GM18873 (cell line): Measurements from ENCODE around the gene TCF7.
A peak's percentile ranks its signal among the peaks of the same experiment; 100 is the strongest.

Experiments
- ATAC-seq: cut with Tn5 transposase; IDR thresholded peaks from one replicate; pipeline ENCODE4 v1.9.1; 2021; ENCODE audit warnings: mild to moderate bottlenecking, moderate library complexity, moderate number of reproducible peaks; ENCODE audit not compliant: unreplicated experiment, low FRiP score

The TCF7 gene

DNA sequence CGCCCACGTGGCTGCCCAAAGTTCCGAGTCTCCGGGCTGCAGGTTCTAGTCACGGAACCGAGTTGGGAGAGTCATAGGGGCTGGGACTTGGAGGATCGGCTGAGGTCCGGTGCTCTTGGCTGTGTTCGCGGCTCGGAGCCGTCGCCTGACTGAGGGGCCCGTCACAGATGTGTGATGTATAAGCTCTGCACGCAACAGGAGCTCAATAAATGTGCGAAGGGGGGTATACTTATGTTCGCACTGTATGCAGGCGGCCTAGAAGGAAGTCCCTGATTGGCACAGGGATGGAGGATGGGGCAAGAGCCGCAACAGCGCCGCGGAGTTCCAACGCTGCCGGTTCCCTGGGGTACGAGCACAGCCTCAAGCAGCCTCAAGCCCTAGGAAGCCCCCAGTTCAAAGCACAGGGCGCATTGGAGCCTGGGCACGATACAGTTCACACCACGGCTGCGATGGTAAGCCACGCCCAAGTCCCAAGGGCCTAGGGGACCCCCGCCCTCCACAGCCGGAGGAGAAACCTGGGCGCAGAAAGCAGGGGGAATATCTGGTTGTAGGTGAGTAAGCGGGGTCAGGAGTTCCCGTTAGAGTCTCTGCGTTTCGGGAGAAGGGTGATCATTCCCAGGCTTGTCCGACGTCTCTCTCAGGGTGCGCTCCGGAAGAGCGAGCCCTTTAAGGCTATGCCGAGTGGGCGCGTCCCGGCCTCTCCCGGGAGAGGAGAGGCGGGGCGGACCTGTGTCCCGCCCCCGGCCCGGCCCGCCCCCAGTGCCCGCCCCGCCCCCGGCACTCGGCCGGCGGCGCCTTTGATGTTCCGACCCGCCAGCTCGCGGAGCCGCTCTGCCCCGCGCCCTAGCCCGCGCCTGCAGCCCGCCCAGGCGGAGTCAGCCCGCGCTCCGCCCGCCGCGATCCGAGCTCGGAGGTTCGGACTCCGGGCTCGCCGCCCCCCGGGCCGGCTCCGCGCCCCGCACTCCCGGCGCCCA, at the start of gene TCF7:
TSS of gene TCF7 (plus strand) at position 780 of the 974 bp plus-strand sequence. CDS start 226 bp downstream, outside the sequence.
- peak; percentile 52 for ATAC-seq

DNA sequence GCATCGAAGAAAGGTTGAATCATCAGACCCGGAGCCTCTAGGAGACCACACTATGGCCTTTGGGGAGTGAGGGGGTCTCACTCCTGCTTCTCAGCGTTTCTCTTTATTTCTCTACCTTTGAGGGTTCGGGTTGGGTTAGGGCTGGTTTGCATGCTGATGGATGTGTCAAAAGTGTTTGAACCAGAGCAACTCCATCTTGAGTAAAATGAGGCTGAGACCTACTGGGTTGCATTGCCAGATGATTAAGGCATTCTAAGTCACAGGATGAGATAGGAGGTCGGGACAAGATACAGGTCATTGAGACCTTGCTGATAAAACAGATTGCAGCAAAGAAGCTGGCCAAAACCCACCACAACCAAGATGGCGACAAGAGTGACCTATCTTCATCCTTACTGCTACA, 44.9 kb upstream of the TCF7 start:
- ATAC-seq: no peak

DNA sequence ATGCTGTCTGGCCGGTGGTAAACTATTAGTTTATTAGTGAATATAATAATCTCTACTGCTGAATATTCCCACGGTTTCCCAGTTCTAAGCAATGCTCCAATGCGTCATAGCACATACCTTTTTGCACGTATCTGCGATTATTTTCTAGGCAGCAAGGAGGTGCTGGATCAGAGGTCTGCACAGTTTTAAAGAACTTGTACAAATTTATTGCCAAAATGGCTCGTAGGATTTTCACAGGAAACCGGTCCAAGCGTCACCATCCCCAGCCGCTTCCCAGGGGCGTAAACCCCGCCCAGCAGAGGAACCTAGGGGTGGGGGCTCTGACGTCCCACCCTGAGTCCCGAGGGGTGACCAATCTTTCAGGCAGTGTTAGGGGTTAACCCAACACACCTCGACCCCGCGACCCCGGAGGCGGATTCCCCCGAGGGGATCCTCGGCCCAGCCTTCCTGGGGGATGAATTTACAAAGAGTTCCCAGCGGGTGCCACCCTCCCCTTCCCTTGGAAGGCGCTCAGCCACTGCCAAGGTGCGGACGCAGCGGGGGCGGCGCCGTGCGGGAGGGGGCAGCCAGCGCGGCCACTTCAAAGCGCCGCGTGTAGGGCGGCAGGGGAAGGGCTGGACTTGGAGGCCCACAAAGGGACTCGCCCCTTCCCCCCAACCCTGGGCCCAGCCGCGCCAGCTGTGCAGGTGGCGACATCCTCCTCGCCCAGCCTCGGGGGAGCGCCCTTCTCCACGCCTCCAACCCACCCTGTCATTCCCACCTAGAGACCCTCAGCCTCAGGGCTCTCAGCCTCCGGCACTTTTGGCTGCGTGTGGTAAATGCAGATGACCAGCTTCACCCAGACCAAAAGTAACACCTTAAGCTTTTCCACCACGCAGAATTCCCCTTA, 43.5 kb upstream of the TCF7 start:
- no peak for ATAC-seq

DNA sequence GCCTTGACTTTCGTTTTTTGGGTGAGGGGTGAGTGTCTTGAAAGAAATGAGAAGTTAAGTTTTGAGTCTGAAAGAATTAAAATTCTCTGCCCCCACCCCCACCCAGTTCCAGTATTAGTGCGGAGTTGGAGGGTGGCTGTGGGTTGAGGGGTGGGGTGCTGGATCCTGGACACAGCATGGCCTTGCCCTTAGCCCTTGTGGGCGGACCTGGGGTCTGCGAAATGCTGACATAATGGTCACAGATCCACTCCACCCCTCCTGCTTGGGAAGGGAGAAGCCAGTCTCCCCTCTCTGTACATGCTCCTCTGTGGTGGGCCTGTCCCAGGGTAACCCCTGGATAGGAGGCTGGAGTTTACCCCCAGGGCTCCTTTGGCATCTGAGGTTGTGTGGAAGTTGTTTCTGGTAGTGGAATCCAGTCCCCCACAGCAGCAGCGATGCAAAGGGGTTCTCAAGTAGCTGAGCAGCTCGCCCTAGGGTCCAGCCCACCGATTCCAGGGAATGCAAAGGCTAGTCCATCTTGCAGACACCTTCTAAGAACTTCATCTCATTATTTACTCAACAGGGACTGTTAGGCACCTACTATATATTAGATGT, 42.8 kb upstream of the TCF7 start:
- ATAC-seq: no peak

DNA sequence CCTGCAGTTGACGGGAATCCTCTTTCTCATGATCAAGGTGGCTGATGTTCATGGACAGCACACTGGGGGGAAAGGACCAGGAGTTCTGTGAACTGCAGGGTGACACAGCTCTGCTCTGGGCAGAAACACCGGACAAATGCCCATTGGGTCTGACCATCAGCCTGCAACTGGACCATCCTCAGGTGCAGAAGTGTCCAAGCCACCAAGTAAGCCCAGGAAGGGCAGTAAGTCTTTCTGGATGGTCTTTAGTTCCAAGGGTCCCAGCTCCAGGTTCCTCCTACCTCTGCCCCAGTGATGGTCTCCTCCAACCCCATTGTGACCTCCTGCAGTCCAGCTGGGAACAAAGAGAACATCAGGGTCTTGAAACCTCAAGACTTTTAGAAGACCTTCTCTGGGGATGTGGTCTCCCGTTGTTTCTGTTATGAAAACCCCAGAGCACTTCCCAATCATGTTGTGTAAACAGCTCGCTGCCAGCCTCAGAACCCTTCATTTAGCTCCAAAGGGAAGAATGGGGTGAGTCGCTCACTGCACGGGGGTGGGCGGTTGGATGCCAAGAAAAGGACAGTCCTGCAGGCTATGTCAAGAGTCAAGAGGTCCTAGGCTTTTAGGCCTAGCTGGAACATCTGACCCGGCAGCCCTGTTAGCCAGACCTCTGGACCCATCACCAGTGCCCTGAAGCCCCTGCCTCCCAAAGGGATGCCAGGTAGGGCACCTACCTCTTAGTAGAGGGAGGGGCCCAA, 41.8 kb upstream of the TCF7 start:
- no peak for ATAC-seq

DNA sequence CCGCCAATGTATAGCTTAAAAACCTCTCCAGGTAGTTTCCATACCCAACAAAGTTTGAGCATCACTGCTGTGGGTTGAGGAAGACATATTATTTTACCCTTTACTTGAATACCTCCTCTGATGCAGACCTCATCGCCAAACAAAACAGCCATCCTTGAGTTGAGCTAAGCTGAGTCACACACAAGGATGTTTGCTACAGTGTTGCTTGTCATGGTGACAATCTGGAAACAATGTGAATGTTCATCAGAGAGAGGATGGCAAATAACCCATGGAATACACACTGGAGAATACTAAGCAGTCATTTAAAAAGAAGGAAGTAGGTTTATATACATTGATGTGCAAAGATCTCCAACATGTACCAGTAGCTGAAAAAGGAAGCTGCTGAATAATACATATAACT, 41.1 kb upstream of the TCF7 start:
- no peak for ATAC-seq

DNA sequence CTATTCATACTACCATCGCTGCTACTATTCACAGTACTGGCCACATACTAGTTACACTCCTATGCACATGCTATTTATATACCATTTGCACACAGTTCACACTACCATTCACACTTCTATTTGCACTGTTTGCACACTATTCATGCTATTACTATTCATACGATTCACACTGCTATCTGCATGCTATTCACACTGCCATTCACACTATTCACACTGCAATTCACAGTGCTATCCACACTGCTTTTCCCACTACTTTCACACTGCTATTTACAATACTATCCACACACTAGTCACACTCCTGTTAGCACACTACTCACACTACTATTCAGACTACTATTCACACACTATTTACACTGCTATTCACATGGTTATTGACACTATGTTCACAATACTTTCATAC, 39.4 kb upstream of the TCF7 start:
- ATAC-seq: no peak

DNA sequence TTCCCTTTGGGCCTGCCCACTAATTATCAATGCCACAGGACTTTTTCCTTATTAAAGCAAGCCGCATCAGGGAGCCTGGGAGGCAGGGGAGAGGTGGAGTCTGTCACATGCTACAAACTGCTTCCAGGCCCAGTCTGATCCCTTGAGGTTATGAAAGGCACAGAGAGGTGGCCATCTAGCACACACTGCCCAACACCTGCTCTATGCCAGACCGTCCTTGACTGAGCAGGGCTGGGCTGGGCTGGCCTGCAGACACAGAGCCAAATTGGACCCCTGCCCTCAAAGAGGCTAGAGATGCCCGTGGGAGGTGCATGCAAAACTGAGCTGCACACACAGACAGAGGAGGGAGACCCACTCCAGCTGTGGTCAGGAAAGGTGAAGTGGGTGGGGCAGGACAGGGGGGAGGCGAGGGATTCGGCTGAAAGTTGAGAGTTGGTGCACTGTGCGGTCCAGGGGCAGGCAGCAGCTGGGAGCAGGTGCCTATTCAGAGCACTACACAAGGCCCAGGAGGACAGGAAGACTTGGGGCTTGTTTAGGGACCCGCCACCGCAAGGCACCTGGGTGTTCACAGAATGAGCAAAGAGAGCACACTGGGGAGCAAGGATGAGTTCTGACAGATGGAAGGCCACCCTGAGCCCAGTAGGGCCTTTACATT, 36.4 kb upstream of the TCF7 start:
- ATAC-seq: no peak

DNA sequence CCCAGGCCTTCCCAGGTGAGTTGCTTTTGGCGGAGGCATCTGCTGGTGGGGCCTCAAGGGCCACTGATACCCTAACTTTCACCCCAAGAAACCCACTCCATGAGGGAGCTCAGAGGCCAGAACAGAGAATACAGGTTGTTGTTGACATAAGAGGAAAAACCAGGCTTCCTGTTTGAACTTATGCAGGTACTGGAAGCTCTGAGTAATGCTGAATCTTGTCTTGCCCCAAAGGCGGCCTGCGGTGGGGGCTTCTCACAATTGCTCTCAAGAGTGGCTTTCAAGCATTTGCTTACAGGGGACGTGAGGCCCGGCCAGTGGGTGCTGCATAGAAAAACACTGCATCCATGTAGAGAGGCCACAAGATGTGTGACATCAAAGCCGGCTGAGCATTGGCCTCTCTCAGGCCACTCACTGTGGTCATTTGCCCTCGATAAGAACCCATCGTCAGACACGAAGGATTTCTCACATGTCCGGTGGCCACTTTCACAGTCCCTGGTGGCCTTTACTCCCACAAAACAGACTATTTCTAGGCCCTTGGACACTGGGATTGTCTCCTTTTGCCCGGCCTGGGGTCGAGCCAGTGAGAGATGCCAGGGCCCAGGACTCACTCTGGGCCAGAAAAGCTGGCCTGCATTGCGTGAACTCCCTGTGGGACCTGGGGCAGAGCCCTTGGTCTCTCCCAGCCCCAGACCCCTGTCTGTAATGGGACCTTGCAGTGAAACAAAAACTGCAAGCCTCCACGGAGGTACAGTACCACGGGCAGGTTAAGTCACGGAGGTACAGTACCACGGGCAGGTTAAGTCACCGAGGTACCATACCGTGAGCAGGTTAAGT, 34.5 kb upstream of the TCF7 start:
- no peak for ATAC-seq

DNA sequence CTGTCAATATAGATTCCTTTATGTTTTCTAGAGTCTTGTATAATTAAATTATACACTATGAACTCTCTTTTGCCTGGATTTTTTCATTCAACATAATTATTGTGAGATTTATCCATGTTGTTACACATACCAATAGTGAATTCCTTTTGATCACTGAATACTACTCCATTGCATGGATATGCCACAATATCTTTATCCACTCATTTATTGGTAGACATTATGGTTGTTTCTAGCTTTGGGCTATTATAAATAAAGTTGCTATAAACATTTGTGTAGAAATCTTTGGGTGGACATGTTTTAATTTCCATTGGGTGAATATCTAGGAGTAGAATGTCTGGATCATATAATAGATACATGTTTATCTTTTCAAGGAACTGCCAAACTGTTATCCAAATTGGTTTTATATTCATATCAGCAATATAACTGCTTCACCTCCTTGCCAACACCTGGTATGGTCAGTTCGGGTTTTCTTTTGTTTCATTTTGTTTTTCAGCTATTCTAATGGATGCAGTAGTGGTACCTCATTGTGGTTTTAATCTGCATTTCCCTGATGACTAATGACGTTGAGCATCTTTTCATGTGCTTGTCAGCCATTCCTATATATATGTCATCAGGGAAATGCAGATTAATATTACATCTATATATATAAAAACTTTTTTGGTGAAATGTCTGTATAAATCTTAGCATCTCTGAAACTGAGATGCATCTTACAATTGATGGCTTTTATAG, 32.1 kb upstream of the TCF7 start:
- no peak for ATAC-seq

DNA sequence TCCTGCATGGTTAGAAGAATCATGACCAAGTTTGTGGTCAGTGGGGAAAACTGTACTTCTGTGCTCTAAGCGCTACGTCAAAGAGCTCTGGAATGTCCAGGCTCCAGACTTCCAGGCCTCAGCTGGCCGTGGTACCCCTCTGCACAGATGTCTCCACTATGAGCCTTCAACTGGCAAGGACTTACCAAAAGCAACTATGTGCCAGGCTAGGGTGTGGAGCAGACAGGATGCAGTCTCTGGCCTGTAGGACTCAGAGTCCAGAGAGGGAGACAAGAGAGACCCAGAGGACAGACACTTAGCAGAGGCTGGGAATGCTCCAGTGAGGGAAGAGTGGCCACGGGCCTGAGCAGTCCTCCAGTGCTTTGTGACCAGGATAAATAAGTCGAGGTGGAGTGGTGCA, 31.0 kb upstream of the TCF7 start:
- ATAC-seq: no peak

DNA sequence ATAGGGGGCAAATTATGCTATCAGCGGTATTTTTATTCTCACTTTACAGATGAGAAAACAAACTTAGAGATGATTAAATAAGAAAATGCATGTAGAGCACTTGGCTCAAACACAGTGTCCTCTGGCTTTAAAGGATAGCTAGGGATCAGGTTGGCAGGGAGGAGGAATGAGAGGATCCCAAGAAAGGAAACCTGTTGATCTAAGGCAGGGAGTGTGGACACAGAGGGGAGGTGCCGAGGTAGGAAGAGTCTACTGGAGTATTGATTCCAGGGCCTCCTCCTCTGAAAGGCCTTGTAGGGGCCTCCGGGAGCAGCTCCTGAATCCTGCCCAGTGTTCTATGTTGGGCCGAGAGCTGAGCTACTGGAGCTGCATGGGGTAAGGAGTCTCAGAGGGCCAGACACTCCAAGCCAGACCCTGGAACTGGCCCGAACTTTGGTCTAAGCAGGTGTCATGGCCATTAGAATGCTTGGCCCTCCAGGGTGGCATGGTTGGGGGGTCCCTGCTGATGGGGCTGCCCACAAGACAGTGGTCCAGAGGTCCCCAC, 30.4 kb upstream of the TCF7 start:
- no peak for ATAC-seq

DNA sequence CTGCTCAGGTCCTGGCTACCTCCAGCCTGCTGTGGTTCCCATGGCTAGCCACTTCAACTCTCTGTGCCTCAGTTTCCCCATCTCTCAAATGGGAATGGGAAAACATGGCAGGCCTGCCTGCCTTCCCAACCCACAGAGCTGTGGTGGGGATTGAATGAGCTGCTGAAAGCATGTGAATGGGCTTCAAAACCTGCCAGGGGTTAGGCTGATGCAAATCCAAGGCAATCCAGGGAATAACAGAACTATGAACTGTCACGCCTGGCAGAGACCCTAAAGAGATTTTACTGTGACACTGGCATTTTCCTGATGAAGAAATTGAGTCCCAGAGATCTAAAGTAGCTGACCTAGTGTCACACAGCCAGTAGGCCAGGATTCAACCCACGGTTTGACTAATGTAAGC, 29.9 kb upstream of the TCF7 start:
- ATAC-seq: no peak

DNA sequence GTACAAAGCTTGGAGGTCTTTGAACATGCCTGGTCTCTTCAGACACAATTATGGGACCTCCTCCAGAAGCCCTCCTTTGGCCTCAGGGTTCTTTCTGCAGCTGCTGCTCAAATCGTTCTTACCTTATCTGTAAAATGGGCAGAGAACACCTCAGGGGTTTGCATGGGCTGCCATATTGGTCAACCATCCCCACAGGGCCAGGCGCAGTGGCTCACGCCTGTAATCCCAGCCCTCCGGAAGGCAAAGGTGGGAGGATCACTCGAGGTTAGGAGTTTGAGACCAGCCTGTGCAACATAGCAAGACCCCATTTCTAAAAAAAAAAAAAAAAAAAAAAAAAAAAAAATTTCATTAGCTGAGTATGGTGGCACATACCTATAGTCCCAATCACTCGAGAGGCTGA, 29.1 kb upstream of the TCF7 start:
- no peak for ATAC-seq

DNA sequence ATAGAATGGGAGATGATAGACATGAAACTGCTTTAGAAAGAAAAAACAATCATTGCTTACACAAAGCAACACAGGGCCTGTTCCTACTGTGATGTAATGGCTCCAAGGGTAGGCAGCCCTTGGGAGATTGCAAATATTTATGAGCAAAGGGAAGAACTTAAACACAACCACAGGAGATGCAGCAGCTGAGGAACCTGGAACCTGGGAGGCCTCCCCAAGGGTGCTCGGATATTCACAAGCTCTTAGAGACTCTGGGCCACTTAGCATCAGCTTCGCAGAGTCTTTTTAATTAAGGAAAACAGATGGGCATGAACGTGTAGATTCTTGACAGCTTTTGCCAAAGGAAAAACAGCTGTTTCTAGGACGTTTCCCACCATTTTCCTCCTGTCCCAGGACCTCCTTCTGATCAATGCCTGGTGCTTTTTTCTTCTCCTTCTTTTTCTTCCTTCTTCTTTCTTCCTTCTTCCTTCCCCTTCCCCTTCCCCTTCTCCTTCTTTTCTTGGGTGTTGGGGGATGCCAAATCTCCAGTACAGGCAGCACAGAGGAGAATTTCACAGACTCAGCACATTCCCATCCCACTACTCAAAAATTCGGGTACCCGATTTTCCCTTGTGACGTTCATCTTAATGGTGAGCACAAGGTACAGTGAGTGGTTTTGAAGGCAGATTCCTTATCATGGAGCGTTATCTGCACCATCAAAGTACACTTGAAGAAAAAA, 28.1 kb upstream of the TCF7 start:
- no peak for ATAC-seq

DNA sequence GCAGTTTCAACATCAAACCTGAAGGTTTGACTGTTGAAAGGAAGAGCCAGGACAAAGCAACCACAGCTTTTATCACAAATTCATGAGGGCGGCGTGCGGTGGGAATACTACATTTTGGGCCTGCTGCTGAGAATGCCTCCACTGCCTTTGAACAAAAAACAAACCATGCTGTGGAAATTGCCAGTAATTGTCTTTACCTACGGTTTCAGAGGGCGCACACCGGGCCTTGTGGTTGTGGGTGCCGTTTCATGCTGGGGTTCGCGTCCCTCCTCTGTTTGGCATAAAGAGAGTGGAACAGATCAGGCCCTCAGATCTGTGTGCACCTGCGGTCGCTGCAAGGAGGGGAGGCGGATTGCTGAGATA, 27.6 kb upstream of the TCF7 start:
- no peak for ATAC-seq

DNA sequence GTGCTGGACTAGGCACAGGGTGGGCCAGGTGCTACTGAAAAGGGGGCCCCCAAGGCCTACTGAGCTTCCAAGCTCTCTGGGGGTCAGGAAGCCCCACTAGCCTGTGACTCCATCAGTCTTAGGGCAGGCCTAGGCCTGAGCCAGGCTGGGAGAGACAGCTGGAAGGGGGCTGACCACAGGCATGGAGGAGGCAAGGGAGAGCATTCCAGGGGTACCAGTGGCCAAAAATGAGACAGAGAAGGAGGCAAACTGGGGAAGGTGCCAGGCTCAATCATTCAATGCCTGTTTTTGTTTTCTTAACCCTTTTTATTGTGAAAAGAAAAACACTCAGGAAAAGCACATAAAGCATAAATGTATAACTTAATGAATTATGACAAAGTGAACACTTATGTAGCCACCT, 26.2 kb upstream of the TCF7 start:
- ATAC-seq: no peak
